ENCODE results near the gene TTLL11. TPM values are rescaled to one million over a fixed set of nuclear protein-coding genes. Genes with fewer than 3 reads are reported as not detected.

Gene TTLL11
- total and polyA plus RNA-seq, 2 experiments from 2014 or later: 4.7 to 6.7 TPM

- no peaks in the 10 kb centered on the region for H3K36me3 ChIP-seq
- no peak for DNase-seq (ENCODE audit: low read depth in 1 of 2, low spot score in 1 of 2)
- H3K27me3 ChIP-seq: no peaks in the 10 kb centered on the region
- H3K9me3 ChIP-seq (ENCODE audit: low read depth): no peaks in the 10 kb centered on the region
- no peak overlapping the region for H3K27ac ChIP-seq
- H3K4me1 ChIP-seq (ENCODE audit: low read depth): peaks cover 15% of the 10 kb centered on the region
- TF ChIP-seq CTCF (IDR thresholded peaks at IDR 0.05; ENCODE audit: low read depth, low read length): no peak
- no peak overlapping the region for H3K4me3 ChIP-seq
Observed at GRCh38 chr9:121906074-121906870, 186.8 kb downstream of the TTLL11 start.

GRCh38 chr9:121902461-121903135 is 190.5 kb downstream of the TTLL11 start:
- TF ChIP-seq CTCF (IDR thresholded peaks at IDR 0.05; ENCODE audit: low read depth, low read length): no peak
- peak in 1 of 2 donors; percentile 97 for DNase-seq (ENCODE audit: low read depth in 1 of 2, low spot score in 1 of 2)
- Histone ChIP-seq H3K36me3 (no peaks in the 10 kb centered on the region), H3K27me3 (no peaks in the 10 kb centered on the region), H3K4me3 (no peak overlapping the region), H3K4me1 (ENCODE audit: low read depth) (peaks cover 15% of the 10 kb centered on the region), H3K9me3 (ENCODE audit: low read depth) (no peaks in the 10 kb centered on the region), H3K27ac (peak overlapping the region; percentile 38)

GRCh38 chr9:121901616-121902015 is 191.5 kb downstream of the TTLL11 start:
- Histone ChIP-seq H3K27me3 (no peaks in the 10 kb centered on the region), H3K4me3 (no peak overlapping the region), H3K9me3 (ENCODE audit: low read depth) (no peaks in the 10 kb centered on the region), H3K36me3 (no peaks in the 10 kb centered on the region), H3K4me1 (ENCODE audit: low read depth) (peaks cover 15% of the 10 kb centered on the region), H3K27ac (no peak overlapping the region)
- no peak for DNase-seq (ENCODE audit: low read depth in 1 of 2, low spot score in 1 of 2)
- TF ChIP-seq CTCF (IDR thresholded peaks at IDR 0.05; ENCODE audit: low read depth, low read length): no peak

GRCh38 chr9:121900163-121900562 is 192.9 kb downstream of the TTLL11 start:
- Histone ChIP-seq H3K36me3 (no peaks in the 10 kb centered on the region), H3K9me3 (ENCODE audit: low read depth) (no peaks in the 10 kb centered on the region), H3K27ac (no peak overlapping the region), H3K27me3 (no peaks in the 10 kb centered on the region), H3K4me1 (ENCODE audit: low read depth) (peaks cover 15% of the 10 kb centered on the region), H3K4me3 (no peak overlapping the region)
- DNase-seq (ENCODE audit: low read depth in 1 of 2, low spot score in 1 of 2): no peak
- TF ChIP-seq CTCF (IDR thresholded peaks at IDR 0.05; ENCODE audit: low read depth, low read length): no peak

GRCh38 chr9:121898856-121899255 is 194.3 kb downstream of the TTLL11 start:
- no peak for DNase-seq (ENCODE audit: low read depth in 1 of 2, low spot score in 1 of 2)
- Histone ChIP-seq H3K27me3 (no peaks in the 10 kb centered on the region), H3K4me3 (no peak overlapping the region), H3K27ac (no peak overlapping the region), H3K36me3 (no peaks in the 10 kb centered on the region), H3K4me1 (ENCODE audit: low read depth) (peaks cover 15% of the 10 kb centered on the region), H3K9me3 (ENCODE audit: low read depth) (no peaks in the 10 kb centered on the region)
- TF ChIP-seq CTCF (IDR thresholded peaks at IDR 0.05; ENCODE audit: low read depth, low read length): no peak

All from cardiac muscle cell (in vitro differentiated cells and primary cell).